GM13976 (cell line): ENCODE results near the gene FGA.
"Not testable (repeated sequence)": the region's sequence is repeated elsewhere in the genome, so short reads cannot be mapped to it uniquely, and the experiment has no call there.

Source experiments
- DNase-seq: peaks from one replicate; pipeline ENCODE4 v3.0.0; 2012; ENCODE audit warnings: low spot score
- in situ Hi-C: fragments of 300-500 bp; cut with MboI; formaldehyde crosslinking; loops from one replicate; pipeline ENCODE4 v1.12.0; 2022; ENCODE audit warnings: low sequenced_read_pairs, mixed read lengths, inconsistent platforms; ENCODE audit not compliant: unreplicated experiment
- TF ChIP-seq, protein P1 (sequence below): IDR thresholded peaks from 2 replicates; pipeline ENCODE4 v1.5.1; 2012; ENCODE audit warnings: borderline replicate concordance, mild to moderate bottlenecking; ENCODE audit not compliant: insufficient read depth; ENCODE audit errors: extremely low read depth, missing control alignments, control extremely low read depth

FGA gene

DNA sequence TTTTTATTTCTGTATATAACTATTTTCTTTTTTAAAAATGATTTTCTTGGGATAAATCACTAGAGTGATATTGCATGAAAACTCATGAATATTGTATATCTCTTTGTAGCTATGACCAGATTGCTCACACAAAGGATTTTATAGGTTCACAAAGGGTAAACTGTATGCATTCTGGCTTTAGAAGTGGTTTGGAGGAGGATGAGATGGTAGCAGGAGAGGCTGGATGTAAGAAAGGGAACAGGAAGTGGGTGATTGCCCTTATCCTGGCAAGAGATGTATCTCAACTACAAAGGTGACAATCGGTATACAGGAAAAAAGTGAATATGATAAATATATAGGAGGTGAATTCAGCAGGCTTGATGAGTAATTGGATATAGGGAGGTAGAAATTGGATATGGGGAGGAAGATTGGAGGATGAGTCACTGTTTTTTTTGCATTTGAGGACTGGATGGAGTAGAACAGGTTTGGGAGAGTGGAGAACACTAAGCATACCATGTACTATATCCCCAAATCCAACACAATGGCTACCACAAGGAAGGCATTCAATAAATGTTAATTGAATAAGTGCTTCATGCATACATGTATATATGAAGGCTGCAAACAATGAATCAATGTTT, 12.0 kb upstream of the FGA start:
- DNase-seq = no peak
- TF ChIP-seq, protein P1, sequence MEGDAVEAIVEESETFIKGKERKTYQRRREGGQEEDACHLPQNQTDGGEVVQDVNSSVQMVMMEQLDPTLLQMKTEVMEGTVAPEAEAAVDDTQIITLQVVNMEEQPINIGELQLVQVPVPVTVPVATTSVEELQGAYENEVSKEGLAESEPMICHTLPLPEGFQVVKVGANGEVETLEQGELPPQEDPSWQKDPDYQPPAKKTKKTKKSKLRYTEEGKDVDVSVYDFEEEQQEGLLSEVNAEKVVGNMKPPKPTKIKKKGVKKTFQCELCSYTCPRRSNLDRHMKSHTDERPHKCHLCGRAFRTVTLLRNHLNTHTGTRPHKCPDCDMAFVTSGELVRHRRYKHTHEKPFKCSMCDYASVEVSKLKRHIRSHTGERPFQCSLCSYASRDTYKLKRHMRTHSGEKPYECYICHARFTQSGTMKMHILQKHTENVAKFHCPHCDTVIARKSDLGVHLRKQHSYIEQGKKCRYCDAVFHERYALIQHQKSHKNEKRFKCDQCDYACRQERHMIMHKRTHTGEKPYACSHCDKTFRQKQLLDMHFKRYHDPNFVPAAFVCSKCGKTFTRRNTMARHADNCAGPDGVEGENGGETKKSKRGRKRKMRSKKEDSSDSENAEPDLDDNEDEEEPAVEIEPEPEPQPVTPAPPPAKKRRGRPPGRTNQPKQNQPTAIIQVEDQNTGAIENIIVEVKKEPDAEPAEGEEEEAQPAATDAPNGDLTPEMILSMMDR = no peak
- in situ Hi-C loops = no loop called here

DNA sequence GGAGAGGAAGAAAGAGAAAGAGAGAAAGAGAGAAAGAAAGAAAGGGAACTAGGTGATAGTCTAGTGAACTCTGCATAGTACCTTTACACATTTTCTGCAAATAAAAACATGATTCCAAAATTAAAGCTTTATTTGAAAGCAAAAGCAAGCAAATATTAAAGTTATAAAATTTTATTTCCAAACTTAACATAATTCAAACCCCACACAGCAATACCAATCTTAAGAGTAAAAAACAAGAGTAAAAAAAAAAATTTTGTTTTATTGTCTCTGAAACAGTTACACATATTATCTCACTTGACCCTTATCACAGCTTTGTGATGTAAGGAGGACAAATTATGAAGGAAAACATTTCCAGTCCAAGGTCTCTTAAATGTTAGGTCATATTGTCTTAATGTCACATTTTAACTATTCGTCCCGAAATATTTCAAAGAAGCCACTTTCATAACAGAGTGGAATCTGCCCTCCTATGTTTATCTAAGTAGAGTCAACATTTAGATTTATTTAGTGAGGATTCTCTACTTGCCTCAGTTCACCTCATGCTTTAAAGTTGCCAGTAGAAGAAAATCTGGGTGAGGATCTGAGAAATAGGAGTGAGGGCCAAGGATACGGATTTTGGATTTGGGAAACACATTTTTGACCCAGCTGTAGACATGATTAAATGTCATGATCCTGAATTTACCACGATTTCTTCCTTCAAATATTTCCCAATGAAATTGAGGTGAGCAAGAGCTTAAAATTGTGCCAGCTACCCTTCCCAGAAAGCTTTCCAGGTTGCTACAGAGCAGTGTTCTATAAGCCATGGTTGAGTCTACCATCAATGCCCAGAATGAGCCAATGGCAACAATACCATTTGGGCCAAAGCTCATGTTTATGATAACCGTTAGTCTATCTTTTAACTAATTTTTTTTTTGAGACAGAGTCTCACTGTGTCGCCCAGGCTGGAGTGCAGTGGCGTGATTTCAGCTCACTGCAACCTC, 7.5 kb upstream of the FGA start:
- DNase-seq = no peak
- in situ Hi-C loops = no loop called here
- TF ChIP-seq, protein P1 = no peak

DNA sequence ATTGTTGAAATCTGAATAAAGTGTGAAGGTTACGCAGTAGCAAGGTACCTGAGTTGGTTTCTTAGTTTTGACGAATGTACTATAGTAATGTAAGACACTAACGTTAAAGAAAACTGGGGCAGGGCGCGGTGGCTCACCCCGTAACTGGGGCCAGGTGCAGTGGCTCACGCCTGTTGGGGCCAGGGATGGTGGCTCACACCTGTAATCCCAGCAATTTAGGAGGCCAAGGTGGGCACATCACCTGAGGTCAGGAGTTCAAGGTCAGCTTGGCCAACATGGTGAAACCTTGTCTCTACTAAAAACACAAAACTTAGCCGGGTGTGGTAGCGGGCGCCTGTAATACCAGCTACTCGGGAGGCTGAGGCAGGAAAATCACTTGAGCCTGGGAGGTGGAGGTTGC, 6.7 kb upstream of the FGA start:
- DNase-seq, in situ Hi-C loops: not testable (repeated sequence)

DNA sequence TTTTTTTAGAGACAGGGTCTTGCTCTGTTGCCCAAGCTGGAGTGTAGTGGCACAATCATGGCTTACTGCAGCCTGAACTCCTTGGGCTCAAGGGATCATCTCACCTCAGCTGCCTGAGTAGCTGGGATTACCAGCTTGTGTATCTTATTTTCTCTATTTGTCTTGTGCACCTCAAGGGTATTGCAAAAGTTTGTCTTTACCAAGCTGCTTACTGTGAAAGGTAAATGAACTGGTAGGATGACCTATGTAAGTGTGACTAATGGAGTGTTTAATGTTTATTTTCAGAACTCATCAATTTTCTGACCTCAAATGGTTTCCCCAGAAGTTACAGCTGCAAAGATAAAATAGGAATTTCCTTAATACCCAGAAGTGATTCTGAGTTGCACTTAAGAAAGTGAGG, 5.3 kb upstream of the FGA start:
- in situ Hi-C loops = no loop called here
- no peak for DNase-seq
- TF ChIP-seq, protein P1 = no peak

DNA sequence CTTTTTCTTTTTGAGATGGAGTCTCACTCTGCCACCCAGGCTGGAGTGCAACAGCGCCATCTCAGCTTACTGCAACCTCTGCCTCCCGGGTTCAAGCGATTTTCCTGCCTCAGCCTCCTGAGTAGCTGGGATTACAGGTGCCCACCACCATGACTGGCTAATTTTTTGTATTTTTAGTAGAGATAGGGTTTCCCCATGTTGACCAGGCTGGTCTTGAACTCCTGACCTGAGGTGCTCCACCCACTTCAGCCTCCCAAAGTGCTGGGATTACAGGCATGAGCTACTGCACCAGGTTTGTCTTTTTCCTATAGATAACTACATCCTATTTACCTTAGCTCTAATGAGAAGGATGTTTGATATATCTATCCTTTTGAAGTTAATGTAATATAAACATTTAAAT, 3.8 kb upstream of the FGA start:
- DNase-seq, in situ Hi-C loops: not testable (repeated sequence)

DNA sequence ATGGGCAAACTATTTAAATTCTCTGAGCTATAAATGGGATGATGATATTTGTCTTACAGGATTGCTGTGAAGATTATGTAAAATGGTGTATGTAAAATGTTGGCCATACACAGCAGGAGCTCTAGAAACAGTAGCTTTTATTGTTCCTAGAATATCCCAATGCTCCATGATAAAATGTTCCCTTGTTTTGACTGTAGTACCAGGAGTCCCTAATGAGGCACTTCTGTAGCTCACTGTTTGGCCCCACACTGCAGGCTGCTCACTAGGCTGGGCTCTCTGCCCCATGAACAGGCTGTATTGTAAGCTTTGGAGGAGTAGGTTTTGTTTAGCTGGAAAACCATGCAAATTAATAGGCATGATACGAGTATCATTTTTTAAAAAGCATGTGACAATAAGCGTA, 3.3 kb upstream of the FGA start:
- no peak for DNase-seq
- in situ Hi-C loops = no loop called here
- TF ChIP-seq, protein P1 = no peak

DNA sequence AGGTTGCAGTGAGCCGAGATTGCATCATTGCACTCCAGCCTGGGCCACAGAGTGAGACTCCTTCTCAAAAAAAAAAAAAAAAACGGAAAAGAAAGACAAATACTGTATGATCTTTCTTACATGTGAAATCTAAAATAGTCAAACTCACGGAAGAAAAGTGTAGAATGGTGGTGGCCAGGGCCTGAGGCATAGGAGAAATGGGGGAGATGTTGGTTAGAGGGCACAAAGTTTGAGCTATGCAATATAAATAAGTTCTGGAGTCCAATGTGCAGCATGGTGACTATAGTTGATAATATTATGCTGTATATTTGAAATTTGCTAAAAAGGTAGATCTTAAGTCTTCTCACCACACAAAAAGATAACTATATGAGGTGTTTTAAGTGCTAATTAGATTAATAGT, 1.3 kb upstream of the FGA start:
- DNase-seq = no peak
- TF ChIP-seq, protein P1 = no peak
- in situ Hi-C loops = no loop called here
